A549 treated with GW870086 at 1 μM for 4 hours (cell line): ENCODE data around the gene BICD2. TPM values are rescaled to one million over a fixed set of nuclear protein-coding genes. Genes with fewer than 3 reads are reported as not detected.

Experiments
- total RNA-seq: library from RNA; stranded (reverse); fragments of 200-300 nt; extraction: Qiagen RNA extraction; gene quantifications from 5 replicates; pipeline ENCODE4 v1.2.3, GENCODE V29; 2022; ENCODE audit warnings: low read depth

BICD2 gene
- total RNA-seq = 27.5 to 36.8 TPM (median 32.4 TPM) in 5 replicates

DNA sequence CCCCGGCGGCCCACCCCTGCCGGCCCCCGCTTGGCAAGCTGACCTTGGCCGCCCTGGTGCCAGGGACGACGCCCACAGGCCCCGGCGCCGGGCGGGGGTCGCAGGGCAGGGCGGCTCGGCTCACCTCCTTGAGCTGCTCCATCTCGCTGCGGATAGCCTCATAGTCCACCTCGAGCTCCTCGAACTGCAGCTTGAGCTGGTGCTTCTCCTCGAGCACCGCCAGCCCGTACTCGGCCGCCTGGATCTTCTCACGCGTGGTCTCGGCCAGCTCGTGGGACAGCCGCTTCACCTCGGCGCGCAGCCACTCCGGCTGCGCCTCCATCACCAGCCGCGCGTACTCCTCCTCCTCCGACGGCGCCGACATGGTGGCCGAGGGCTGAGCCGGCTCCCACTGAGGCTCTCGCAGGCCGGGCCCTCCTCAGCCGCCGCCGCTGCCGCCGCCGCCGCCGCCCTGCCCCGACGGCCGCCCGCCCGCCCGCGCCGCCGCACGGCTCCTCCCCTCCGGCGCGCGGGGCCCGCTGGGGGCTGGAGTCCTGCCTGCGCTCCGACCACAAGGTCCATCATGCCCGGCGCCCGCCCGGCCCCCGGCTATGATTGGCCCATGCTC is at the start of gene BICD2:
Gene BICD2 (minus strand): TSS at position 453 of the 607 bp plus-strand sequence. CDS start 89 bp downstream, at position 364.

DNA sequence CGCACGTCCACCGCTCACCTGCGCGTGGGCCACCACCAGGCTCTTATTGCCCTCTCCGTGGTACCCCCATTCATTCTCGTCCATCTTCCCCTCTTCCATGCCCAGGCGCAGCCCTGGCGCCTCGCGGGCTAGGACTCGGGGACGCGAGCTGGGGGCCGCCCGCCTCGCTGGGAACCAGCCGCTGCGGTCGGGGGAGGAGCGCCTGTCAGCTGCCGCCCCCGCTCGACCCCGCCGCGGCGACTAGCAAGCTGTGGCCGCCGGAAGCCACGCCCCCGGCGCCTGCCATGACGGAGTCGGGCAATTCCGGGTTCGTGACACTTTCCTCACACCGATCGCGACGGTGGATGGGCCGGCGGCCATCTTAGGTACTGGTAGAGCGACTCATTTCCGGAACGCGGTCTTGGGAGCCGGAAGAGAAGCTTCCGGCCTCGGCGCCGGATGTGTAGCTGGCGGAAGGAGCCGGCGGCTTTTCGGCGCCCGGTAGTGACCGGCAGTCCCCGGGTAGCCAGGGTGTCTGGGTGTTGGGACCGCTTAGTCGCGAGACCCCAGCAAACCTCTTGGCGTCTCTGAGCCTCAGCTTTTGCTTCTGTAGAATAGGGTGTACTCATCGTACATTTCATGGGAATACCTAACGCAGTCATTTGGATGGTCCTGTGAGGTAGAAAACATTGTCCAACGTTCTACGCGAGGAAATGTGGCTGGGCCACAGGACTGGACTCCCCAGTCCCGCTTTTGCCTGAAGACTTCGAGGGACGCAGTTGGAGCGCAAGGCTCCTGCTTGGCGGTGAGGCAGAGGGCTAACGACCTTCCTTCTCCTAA is 94.5 kb downstream of the BICD2 start, which contains the start of gene IPPK:
Gene IPPK (minus strand): TSS at position 242 of the 819 bp plus-strand sequence. CDS start 143 bp downstream, at position 99.

Other genes with a start within 250 kb of the BICD2 start
- gene ECM2, start 228.8 kb downstream of the BICD2 start, total RNA-seq = 0.06 to 0.18 TPM (median 0.10 TPM) in 5 replicates
- gene IPPK, start 94.7 kb downstream of the BICD2 start, total RNA-seq = 11.9 to 14.4 TPM (median 13.4 TPM) in 5 replicates
- gene ZNF484, start 113.2 kb upstream of the BICD2 start, total RNA-seq = 2.3 to 2.8 TPM (median 2.6 TPM) in 5 replicates
- 0.08 to 0.16 TPM (median 0.14 TPM) in 5 replicates for gene FGD3, start 182.7 kb upstream of the BICD2 start, total RNA-seq